GM13977 (cell line): ENCODE data around the gene KCNJ12.
"Not testable (repeated sequence)": the region's sequence is repeated elsewhere in the genome, so short reads cannot be mapped to it uniquely, and the experiment has no call there.

Experiments
- DNase-seq: peaks from one replicate; pipeline ENCODE4 v3.0.0; 2012; ENCODE audit warnings: low spot score
- CTCF ChIP-seq: IDR thresholded peaks from 2 replicates; pipeline ENCODE4 v1.5.1; 2012; ENCODE audit warnings: mild to moderate bottlenecking, control low read depth; ENCODE audit not compliant: insufficient read depth; ENCODE audit errors: extremely low read depth, missing control alignments
- in situ Hi-C: fragments of 300-500 bp; cut with MboI; formaldehyde crosslinking; loops from one replicate; pipeline ENCODE4 v1.12.0; 2022; ENCODE audit warnings: low sequenced_read_pairs, low pct_unique_long_range_greater_than_20kb, mixed read lengths, inconsistent platforms; ENCODE audit not compliant: unreplicated experiment

The KCNJ12 gene

DNA sequence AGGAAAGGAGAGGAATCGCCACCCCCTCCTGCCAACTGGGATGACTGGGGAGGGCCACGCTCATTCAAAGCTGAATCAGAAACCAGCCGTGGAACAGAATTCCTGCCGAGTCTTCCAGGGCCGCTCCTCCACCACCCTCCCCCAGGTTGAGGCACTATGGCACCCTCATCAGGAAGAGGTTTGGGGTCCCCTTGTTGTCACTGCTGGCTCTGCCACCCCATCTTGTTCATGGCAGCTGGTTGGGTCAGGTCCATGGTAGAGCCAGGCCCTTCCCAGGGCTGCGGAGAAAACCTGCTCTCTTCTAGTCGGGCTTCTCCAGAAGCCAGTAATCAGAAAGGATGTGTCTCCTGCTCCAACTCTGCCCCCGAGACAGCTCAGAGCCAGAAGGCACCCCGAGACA is 41.8 kb downstream of the KCNJ12 start:
- in situ Hi-C loops = no loop called here
- no peak for DNase-seq
- TF ChIP-seq CTCF = no peak

DNA sequence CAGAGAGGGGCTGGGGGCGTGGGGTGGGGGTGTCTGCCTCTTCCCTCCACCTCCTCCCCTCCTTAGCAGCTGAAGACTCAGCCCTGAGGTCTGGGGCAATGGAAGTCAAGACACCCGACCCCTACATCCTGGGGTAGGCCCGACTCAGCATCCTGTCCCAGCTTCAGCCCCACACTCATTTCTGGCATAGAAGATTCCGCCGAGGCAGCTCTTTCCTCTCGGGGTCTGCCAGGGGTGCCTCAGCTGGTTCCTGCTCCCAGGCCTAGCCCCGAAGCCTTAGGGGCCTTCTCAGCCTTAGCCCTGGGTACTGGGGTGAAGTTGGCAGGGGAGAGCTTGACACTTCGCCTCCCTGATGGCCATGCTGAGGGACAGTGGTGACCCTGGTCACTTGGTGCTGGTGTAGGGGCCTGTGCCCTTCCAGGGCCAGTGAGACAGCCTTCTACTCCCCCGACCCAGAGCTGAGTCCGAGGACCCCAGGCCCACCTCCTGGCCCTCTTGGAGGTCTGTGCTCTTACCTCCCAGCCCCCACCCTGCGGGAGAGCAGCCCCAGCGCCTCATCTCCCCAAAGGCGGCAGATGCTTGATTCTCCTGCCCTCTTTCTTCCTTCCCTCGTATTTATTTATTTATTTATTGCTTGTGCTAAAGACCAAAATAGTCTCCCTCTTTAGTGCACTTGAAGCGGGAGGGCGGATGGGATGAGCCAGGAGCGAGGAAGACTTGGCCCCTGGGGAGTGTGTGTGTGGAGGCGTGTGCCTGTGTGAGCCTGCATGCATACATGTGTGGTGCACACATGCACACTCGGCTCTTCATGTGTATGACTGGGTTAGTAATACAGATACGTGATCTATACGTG is 42.5 kb downstream of the KCNJ12 start:
- in situ Hi-C loops = no loop called here
- DNase-seq = no peak
- TF ChIP-seq CTCF = no peak

- no peak for TF ChIP-seq CTCF
- in situ Hi-C loops = no loop called here
- no peak for DNase-seq
These were observed 43.4 kb downstream of the KCNJ12 start for GRCh38 chr17:21419299-21420239.

- DNase-seq, in situ Hi-C loops: not testable (repeated sequence)
These were observed 44.4 kb downstream of the KCNJ12 start for GRCh38 chr17:21420503-21421090.

DNA sequence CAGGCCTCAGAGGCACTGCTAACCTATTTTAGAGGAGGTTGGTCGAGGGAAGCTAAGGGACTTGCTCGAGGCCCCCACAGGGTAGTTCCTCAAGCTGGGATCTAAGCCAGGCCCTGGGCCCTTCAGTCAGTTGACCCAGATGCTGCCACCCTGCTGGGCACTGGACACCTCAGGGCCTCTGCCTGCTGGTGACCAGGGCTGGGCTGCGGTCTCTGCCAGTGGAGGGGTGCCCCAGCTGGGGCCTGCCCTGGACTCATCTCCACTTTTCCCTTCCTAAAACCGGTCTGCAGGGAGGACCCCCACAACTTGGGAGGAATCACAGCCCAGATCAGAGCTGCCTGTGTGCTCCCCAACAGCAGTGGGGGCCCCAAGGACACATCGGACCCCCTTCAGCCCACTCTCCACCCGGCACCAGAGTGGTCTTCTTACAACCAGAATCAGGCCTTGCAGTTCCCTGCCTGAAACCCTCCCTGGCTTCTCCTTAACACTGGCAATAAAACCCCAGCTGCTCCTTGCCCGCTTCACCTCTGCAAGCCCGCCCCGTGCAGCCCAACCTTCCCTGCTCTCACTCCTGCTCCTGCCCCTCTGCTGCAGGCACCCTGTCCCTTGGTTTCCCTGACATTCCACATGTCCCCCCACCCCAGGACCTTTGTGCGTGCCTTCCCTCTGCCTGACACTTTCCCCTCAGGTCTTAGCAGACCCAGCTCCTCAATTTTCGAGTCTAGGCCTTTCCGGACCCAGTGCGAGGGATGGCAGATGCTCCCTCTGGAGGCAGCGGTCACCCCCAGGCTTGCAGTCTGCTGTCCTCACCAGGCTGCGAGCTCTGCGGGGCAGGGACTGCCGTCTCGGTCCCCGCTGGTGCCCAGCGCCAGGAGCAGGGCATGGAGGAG is 45.5 kb downstream of the KCNJ12 start:
- in situ Hi-C loops, DNase-seq: not testable (repeated sequence)

GRCh38 chr17:21422311-21423189 is 46.4 kb downstream of the KCNJ12 start:
- in situ Hi-C loops, DNase-seq: not testable (repeated sequence)

- DNase-seq, in situ Hi-C loops: not testable (repeated sequence)
These were observed 47.0 kb downstream of the KCNJ12 start for GRCh38 chr17:21423190-21423493.

GRCh38 chr17:21424697-21425096 is 48.5 kb downstream of the KCNJ12 start:
- DNase-seq = peak; percentile 1
- in situ Hi-C loops = not testable (repeated sequence)
